NCI-H446 treated with DMSO at 0.1 percent for 48 hours (cell line): ENCODE data around the gene SMNDC1.
"Not testable (repeated sequence)": the region's sequence is repeated elsewhere in the genome, so short reads cannot be mapped to it uniquely, and the experiment has no call there.

Experiments used
- DNase-seq: peaks from one replicate; lab custom pipeline; 2025; lab: John Stamatoyannopoulos, UW

Gene SMNDC1

GRCh38 chr10:110252151-110252550 lies 52.6 kb downstream of the SMNDC1 start:
- DNase-seq = no peak

- not testable (repeated sequence) for DNase-seq
Measured at GRCh38 chr10:110251392-110251791, 53.3 kb downstream of the SMNDC1 start.

GRCh38 chr10:110249489-110249888 lies 55.2 kb downstream of the SMNDC1 start:
- not testable (repeated sequence) for DNase-seq

- not testable (repeated sequence) for DNase-seq
Measured at GRCh38 chr10:110247833-110248232, 56.9 kb downstream of the SMNDC1 start.

- DNase-seq = no peak
Measured at GRCh38 chr10:110244550-110244949, 60.2 kb downstream of the SMNDC1 start.

GRCh38 chr10:110242511-110242910 lies 62.2 kb downstream of the SMNDC1 start:
- DNase-seq = no peak

GRCh38 chr10:110241841-110242240 lies 62.9 kb downstream of the SMNDC1 start:
- no peak for DNase-seq

GRCh38 chr10:110241407-110241806 lies 63.3 kb downstream of the SMNDC1 start:
- DNase-seq = no peak
